Neural progenitor cell (in vitro differentiated cells): ENCODE results near the gene NLRP6. TPM values are rescaled to one million over a fixed set of nuclear protein-coding genes. Genes with fewer than 3 reads are reported as not detected.
A peak's percentile ranks its signal among the peaks of the same experiment; 100 is the strongest.

Experiments used
- DNase-seq: peaks from one replicate; pipeline ENCODE4 v3.0.0-alpha.2; 2016; ENCODE audit warnings: low spot score
- H2AFZ ChIP-seq: fragments of 200-600 bp; sonication (generic); replicated peaks from 2 replicates; pipeline ENCODE4 v1.6.1; 2016; ENCODE audit warnings: antibody characterized with exemption
- H3F3A ChIP-seq: fragments of 200-600 bp; sonication (generic); 2 replicates; pipeline ENCODE4 v1.6.1; 2016; ENCODE audit warnings: antibody characterized with exemption, low read depth
- H3K27ac ChIP-seq: fragments of 200-600 bp; sonication (generic); 2 replicates; pipeline ENCODE4 v1.5.1; 2016; ENCODE audit warnings: mild to moderate bottlenecking
- H3K27me3 ChIP-seq: fragments of 200-600 bp; sonication (generic); 2 replicates; pipeline ENCODE4 v1.6.1; 2016; ENCODE audit warnings: mild to moderate bottlenecking, moderate library complexity
- H3K36me3 ChIP-seq: fragments of 200-600 bp; sonication (generic); 2 replicates; pipeline ENCODE4 v1.5.1; 2016
- H3K4me1 ChIP-seq: fragments of 200-600 bp; sonication (generic); 2 replicates; pipeline ENCODE4 v1.6.1; 2016; ENCODE audit warnings: mixed run types
- H3K4me2 ChIP-seq: fragments of 200-600 bp; sonication (generic); 2 replicates; pipeline ENCODE4 v1.6.1; 2016
- H3K4me3 ChIP-seq: fragments of 200-600 bp; sonication (generic); 2 replicates; pipeline ENCODE4 v1.5.1; 2016
- H3K79me2 ChIP-seq: fragments of 200-600 bp; sonication (generic); 2 replicates; pipeline ENCODE4 v1.6.1; 2016; ENCODE audit warnings: low read depth
- H3K9ac ChIP-seq: fragments of 200-600 bp; sonication (generic); 2 replicates; pipeline ENCODE4 v1.6.1; 2016
- H3K9me3 ChIP-seq: fragments of 200-600 bp; sonication (generic); 2 replicates; pipeline ENCODE4 v1.5.1; 2016; ENCODE audit warnings: low read depth
- H4K20me1 ChIP-seq: fragments of 200-600 bp; sonication (generic); 2 replicates; pipeline ENCODE4 v1.6.1; 2016; ENCODE audit warnings: low read depth
- H3K27ac Mint-ChIP-seq: 3 replicates; pipeline ENCODE4 v1.8.0; 2021; ENCODE audit warnings: mixed read lengths
- H3K27me3 Mint-ChIP-seq: 2 replicates; pipeline ENCODE4 v1.8.0; 2022; ENCODE audit warnings: low read depth, mild to moderate bottlenecking, inconsistent platforms, moderate library complexity, mixed read lengths; ENCODE audit not compliant: insufficient read depth
- H3K36me3 Mint-ChIP-seq: 3 replicates; pipeline ENCODE4 v1.8.0; 2021; ENCODE audit warnings: mixed read lengths
- H3K4me1 Mint-ChIP-seq: 3 replicates; pipeline ENCODE4 v1.8.0; 2021; ENCODE audit warnings: mixed read lengths
- H3K4me3 Mint-ChIP-seq: 3 replicates; pipeline ENCODE4 v1.8.0; 2021; ENCODE audit warnings: mild to moderate bottlenecking, moderate library complexity, mixed read lengths
- H3K9me3 Mint-ChIP-seq: 3 replicates; pipeline ENCODE4 v1.8.0; 2020; ENCODE audit warnings: mixed read lengths
- EZH2 ChIP-seq: fragments of 200-600 bp; sonication (generic); IDR thresholded peaks from 2 replicates; pipeline ENCODE4 v1.6.1; 2017; ENCODE audit warnings: antibody characterized with exemption, mild to moderate bottlenecking, moderate library complexity
- EZH2phosphoT487 ChIP-seq: fragments of 200-600 bp; sonication (generic); IDR thresholded peaks from 2 replicates; pipeline ENCODE4 v1.6.1; 2017; ENCODE audit warnings: antibody characterized with exemption
- total RNA-seq: library from RNA; depleted of rRNA; stranded (reverse); fragments of >200 nt; gene quantifications from 2 replicates; pipeline ENCODE4 v1.2.3, GENCODE V29; 2015; ENCODE audit warnings: low replicate concordance
- TF ChIP-seq, protein P1 (sequence below): fragments of 200-600 bp; sonication (generic); IDR thresholded peaks from 2 replicates; pipeline ENCODE4 v1.5.1; 2017; ENCODE audit warnings: antibody characterized with exemption, mild to moderate bottlenecking

NLRP6 gene
- total RNA-seq, 1 donor from 2014 or later: not detected

DNA sequence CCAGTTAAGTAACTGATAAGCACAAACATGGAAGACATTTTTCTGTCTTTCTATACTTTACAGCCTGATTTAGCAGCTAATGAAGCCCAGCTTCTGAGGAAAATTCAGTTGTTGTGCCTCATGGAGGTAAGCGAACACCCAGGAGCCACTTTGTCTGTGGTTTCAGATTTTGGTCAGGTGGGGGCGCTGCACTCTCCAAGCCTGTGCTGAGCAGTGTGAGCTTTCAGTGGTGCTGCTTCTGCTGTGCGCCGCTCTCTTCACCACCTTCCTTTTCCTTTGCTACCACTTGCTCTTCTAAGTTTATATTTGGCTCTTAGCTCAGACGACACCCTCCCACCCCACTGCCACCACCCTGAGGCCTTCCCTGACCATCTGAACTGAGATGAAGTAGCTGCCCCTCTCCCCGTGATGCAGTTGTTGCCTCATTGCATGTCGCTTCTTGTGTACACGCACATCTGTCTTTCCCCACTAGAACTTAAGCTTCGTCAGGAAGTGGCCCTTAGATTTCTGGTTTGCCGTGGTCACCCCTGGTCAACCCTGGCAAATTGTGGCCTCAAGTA is 27.4 kb upstream of the NLRP6 start:
- Histone ChIP-seq H3K27ac (no peak overlapping the region), H3K36me3 (no peaks in the 10 kb centered on the region), H3K4me2 (no peak overlapping the region), H2AFZ (no peak overlapping the region), H3F3A (peaks cover 10% of the 10 kb centered on the region), H3K4me1 (no peaks in the 10 kb centered on the region), H3K4me3 (no peak overlapping the region), H4K20me1 (no peaks in the 10 kb centered on the region), H3K27me3 (no peaks in the 10 kb centered on the region), H3K9ac (no peak overlapping the region), H3K9me3 (no peaks in the 10 kb centered on the region), H3K79me2 (no peaks in the 10 kb centered on the region)
- DNase-seq: peak; percentile 73
- no peak overlapping the region for H3K27ac Mint-ChIP-seq
- H3K4me3 Mint-ChIP-seq: no peak overlapping the region
- H3K36me3 Mint-ChIP-seq: peaks cover 38% of the 10 kb centered on the region
- H3K4me1 Mint-ChIP-seq: no peaks in the 10 kb centered on the region
- no peaks in the 10 kb centered on the region for H3K9me3 Mint-ChIP-seq
- no peak for TF ChIP-seq EZH2phosphoT487
- TF ChIP-seq, protein P1, sequence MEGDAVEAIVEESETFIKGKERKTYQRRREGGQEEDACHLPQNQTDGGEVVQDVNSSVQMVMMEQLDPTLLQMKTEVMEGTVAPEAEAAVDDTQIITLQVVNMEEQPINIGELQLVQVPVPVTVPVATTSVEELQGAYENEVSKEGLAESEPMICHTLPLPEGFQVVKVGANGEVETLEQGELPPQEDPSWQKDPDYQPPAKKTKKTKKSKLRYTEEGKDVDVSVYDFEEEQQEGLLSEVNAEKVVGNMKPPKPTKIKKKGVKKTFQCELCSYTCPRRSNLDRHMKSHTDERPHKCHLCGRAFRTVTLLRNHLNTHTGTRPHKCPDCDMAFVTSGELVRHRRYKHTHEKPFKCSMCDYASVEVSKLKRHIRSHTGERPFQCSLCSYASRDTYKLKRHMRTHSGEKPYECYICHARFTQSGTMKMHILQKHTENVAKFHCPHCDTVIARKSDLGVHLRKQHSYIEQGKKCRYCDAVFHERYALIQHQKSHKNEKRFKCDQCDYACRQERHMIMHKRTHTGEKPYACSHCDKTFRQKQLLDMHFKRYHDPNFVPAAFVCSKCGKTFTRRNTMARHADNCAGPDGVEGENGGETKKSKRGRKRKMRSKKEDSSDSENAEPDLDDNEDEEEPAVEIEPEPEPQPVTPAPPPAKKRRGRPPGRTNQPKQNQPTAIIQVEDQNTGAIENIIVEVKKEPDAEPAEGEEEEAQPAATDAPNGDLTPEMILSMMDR: peak; percentile 82
- no peak for TF ChIP-seq EZH2
- peaks cover 2% of the 10 kb centered on the region for H3K27me3 Mint-ChIP-seq

- no peaks in the 10 kb centered on the region for H3K9me3 Mint-ChIP-seq
- H3K27ac Mint-ChIP-seq: no peak overlapping the region
- peaks cover 10% of the 10 kb centered on the region for H3F3A ChIP-seq
- H3K36me3 Mint-ChIP-seq: peaks cover 36% of the 10 kb centered on the region
- no peak for DNase-seq
- no peak overlapping the region for H3K27ac ChIP-seq
- H4K20me1 ChIP-seq: no peaks in the 10 kb centered on the region
- no peak overlapping the region for H2AFZ ChIP-seq
- H3K9ac ChIP-seq: no peak overlapping the region
- H3K27me3 Mint-ChIP-seq: peaks cover 7% of the 10 kb centered on the region
- TF ChIP-seq EZH2phosphoT487 (no peak), EZH2 (no peak)
- TF ChIP-seq, protein P1: no peak
- no peak overlapping the region for H3K4me3 Mint-ChIP-seq
- H3K36me3 ChIP-seq: no peaks in the 10 kb centered on the region
- no peaks in the 10 kb centered on the region for H3K27me3 ChIP-seq
- no peak overlapping the region for H3K4me3 ChIP-seq
- no peak overlapping the region for H3K4me2 ChIP-seq
- H3K4me1 ChIP-seq: no peaks in the 10 kb centered on the region
- H3K9me3 ChIP-seq: no peaks in the 10 kb centered on the region
- no peaks in the 10 kb centered on the region for H3K4me1 Mint-ChIP-seq
- no peaks in the 10 kb centered on the region for H3K79me2 ChIP-seq
Observed at GRCh38 chr11:251550-251949, 26.7 kb upstream of the NLRP6 start.

- Histone ChIP-seq H3K4me1 (no peaks in the 10 kb centered on the region), H3K27ac (no peak overlapping the region), H3K9me3 (no peaks in the 10 kb centered on the region), H3K27me3 (no peaks in the 10 kb centered on the region), H2AFZ (no peak overlapping the region), H4K20me1 (no peaks in the 10 kb centered on the region), H3K4me2 (no peak overlapping the region), H3K9ac (no peak overlapping the region), H3K4me3 (no peak overlapping the region), H3K36me3 (no peaks in the 10 kb centered on the region), H3K79me2 (no peaks in the 10 kb centered on the region), H3F3A (peaks cover 10% of the 10 kb centered on the region)
- no peak overlapping the region for H3K4me3 Mint-ChIP-seq
- peaks cover 7% of the 10 kb centered on the region for H3K27me3 Mint-ChIP-seq
- peaks cover 30% of the 10 kb centered on the region for H3K36me3 Mint-ChIP-seq
- TF ChIP-seq EZH2: no peak
- TF ChIP-seq, protein P1: no peak
- no peaks in the 10 kb centered on the region for H3K9me3 Mint-ChIP-seq
- no peak overlapping the region for H3K27ac Mint-ChIP-seq
- H3K4me1 Mint-ChIP-seq: no peaks in the 10 kb centered on the region
- DNase-seq: no peak
Observed at GRCh38 chr11:252666-253065, 25.5 kb upstream of the NLRP6 start.
